Suprapubic skin (tissue), 4 donors: Measurements from ENCODE around the gene TACC3.

Experiments
- EP300 ChIP-seq: sonication (generic); formaldehyde crosslinking; IDR thresholded peaks from one replicate; pipeline ENCODE4 v1.6.1; 2017; ENCODE audit warnings: antibody characterized with exemption
- POLR2A ChIP-seq, 2 donors: fragments of 450-650 bp; IDR thresholded peaks; one replicate each; pipeline ENCODE4 v1.6.1; 2017; ENCODE audit warnings: antibody characterized with exemption in 2 of 2, mild to moderate bottlenecking in 2 of 2, moderate library complexity in 2 of 2
- POLR2AphosphoS5 ChIP-seq, 3 donors: sonication (generic); formaldehyde crosslinking; IDR thresholded peaks; one replicate each; pipeline ENCODE4 v1.6.1; 2017; ENCODE audit warnings: antibody characterized with exemption in 3 of 3

DNA sequence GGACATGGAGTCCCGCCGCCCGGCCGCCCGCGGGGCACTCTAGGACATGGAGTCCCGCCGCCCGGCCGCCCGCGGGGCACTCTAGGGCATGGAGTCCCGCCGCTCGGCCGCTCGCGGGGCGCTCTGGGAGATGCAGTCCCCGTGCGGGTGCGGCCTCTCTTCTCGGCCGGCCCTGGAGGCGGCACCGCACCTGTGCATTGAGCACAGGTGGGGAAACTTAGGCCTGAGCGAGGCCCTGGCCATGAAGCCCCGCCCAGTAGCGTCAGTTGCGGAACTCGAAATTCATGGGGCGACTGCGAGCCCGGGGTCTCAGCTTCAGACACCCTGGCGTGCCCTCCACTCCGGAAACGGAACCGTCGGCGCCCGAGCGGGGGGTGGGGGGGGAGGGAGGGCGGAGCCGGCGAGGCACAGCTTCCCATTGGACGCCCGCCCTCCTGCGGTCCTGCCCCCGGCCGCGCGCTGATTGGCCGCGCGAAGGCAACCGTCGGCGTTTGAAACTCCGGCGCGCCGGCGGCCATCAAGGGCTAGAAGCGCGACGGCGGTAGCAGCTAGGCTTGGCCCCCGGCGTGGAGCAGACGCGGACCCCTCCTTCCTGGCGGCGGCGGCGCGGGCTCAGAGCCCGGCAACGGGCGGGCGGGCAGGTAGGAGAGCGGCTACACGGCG, at the start of gene TACC3, which contains the start of gene TMEM129:
- TF ChIP-seq POLR2AphosphoS5 (IDR thresholded peaks at IDR 0.05) = peak; percentile 45 to 68 (median 54)
- TF ChIP-seq EP300 = no peak
- no peak for TF ChIP-seq POLR2A (IDR thresholded peaks at IDR 0.05)
